Common myeloid progenitor, CD34-positive (primary cell): Measurements from ENCODE around the gene SIGLEC1. TPM values are rescaled to one million over a fixed set of nuclear protein-coding genes. Genes with fewer than 3 reads are reported as not detected.
A peak's percentile ranks its signal among the peaks of the same experiment; 100 is the strongest.

Source experiments
- CTCF ChIA-PET: fragments of 350-600 bp; sonication (Branson Sonifier 250); formaldehyde crosslinking; loops from one replicate; lab custom pipeline; 2021; ENCODE audit warnings: antibody characterized with exemption; lab: Charles Lee
- POLR2A ChIA-PET: fragments of 350-600 bp; sonication (Branson Sonifier 250); formaldehyde crosslinking; loops from one replicate; lab custom pipeline; 2021; ENCODE audit warnings: antibody characterized with exemption; lab: Charles Lee
- DNase-seq, 3 donors: peaks; one replicate each; pipeline versions ENCODE4 v3.0.0 to v3.0.0-alpha.2; 2013
- H3K27ac ChIP-seq, 2 experiments: 1 replicate in 1 of 2; 2 replicates in 1 of 2; pipeline ENCODE4 v1.7.0; 2013; ENCODE audit warnings: inconsistent platforms in 2 of 2, low read length in 2 of 2, mild to moderate bottlenecking in 2 of 2, low read depth in 1 of 2, moderate library complexity in 1 of 2; ENCODE audit not compliant: severe bottlenecking in 2 of 2, insufficient read depth in 1 of 2, poor library complexity in 1 of 2
- H3K27me3 ChIP-seq, 5 experiments: replicated peaks in 2 of 5; 1 replicate in 3 of 5; 2 replicates in 2 of 5; pipeline versions ENCODE4 v1.6.1 to v1.7.0; 2013; ENCODE audit warnings: low read length in 4 of 5, mild to moderate bottlenecking in 2 of 5, moderate library complexity in 2 of 5, inconsistent platforms in 1 of 5; ENCODE audit not compliant: insufficient read depth in 5 of 5, control insufficient read depth in 4 of 5
- H3K36me3 ChIP-seq, 4 experiments: 1 replicate in 2 of 4; 2 replicates in 2 of 4; pipeline versions ENCODE4 v1.6.1 to v1.7.0; 2013; ENCODE audit warnings: low read length in 3 of 4, control low read depth in 1 of 4, mild to moderate bottlenecking in 1 of 4; ENCODE audit not compliant: control insufficient read depth in 4 of 4, insufficient read depth in 4 of 4
- H3K4me1 ChIP-seq, 4 experiments: 1 replicate in 3 of 4; 2 replicates in 1 of 4; pipeline versions ENCODE4 v1.6.1 to v1.7.1; 2013; ENCODE audit warnings: low read length in 3 of 4, mild to moderate bottlenecking in 3 of 4, control low read depth in 1 of 4, inconsistent platforms in 1 of 4, moderate library complexity in 1 of 4; ENCODE audit not compliant: control insufficient read depth in 4 of 4, insufficient read depth in 4 of 4; ENCODE audit errors: control extremely low read depth in 1 of 4
- H3K4me3 ChIP-seq, 7 experiments: 1 replicate in 4 of 7; 2 replicates in 3 of 7; pipeline versions ENCODE4 v1.5.1 to v1.7.0; 2013; ENCODE audit warnings: mild to moderate bottlenecking in 7 of 7, low read length in 6 of 7, moderate library complexity in 6 of 7, inconsistent platforms in 2 of 7, low read depth in 2 of 7, control low read depth in 1 of 7; ENCODE audit not compliant: insufficient read depth in 4 of 7, control insufficient read depth in 1 of 7; ENCODE audit errors: extremely low read depth in 1 of 7
- H3K9me3 ChIP-seq, 5 experiments: 1 replicate in 4 of 5; 2 replicates in 1 of 5; pipeline versions ENCODE4 v1.6.1 to v1.7.1; 2013; ENCODE audit warnings: low read length in 4 of 5, mild to moderate bottlenecking in 2 of 5, inconsistent platforms in 1 of 5, low read depth in 1 of 5, moderate library complexity in 1 of 5; ENCODE audit not compliant: control insufficient read depth in 4 of 5, insufficient read depth in 2 of 5; ENCODE audit errors: control extremely low read depth in 1 of 5
- WGBS: methylation state at CpG from one replicate; pipeline ENCODE4 v1.1.5; 2013; ENCODE audit not compliant: insufficient coverage; 5-methylcytosine and 5-hydroxymethylcytosine counted together
- polyA plus RNA-seq: library from polyadenylated mRNA; unstranded; fragments of 120-200 nt; gene quantifications from one replicate; pipeline ENCODE4 v1.2.1, GENCODE V29; 2013

SIGLEC1 gene
- 0.01 TPM for polyA plus RNA-seq

DNA sequence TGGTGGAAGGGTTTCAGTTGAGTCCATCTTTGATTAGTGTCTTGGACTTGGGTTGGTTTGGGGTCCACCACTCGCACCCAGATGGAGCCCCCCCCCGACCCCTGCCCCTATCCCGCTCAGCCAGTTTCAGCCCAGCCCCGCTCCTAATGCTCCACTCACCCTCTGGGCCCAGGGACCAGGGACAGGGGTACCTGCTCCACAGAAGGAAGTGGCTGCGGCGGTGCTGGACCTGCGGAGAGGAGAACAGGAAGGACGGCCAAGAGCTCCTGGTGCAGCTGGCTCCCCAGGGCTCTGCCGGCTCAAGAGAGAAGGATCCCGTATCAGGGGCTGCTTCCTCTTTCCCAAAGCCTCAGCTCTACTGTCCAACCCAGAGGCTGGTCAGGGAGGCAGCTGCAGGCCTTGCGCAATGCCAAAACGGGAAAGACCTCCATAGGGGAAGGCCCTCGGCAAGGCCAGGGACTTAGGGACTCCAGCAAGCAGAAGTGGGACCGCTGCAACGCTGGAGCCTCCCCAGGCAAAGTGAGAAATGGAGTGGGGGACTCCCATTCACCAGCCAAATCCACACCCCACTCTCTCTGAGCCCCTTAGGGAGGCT lies at the start of gene SIGLEC1:
Gene SIGLEC1, minus strand, starts transcription at position 322 of the 595 bp plus-strand sequence. CDS start 5,472 bp downstream, outside the sequence.
- no peaks in the 10 kb centered on the region for H3K9me3 ChIP-seq
- H3K4me1 ChIP-seq: peaks cover 0 to 17% (median 5%) of the 10 kb centered on the region in 4 experiments
- CTCF ChIA-PET: interaction anchor here (1.0 to 9.7 kb wide), 3 partner anchors 37 to 46 kb away, joined by 4 to 121 read pairs (median 4); partner anchors contain the start of gene ADAM33
- no peak within 1 kb of the TSS for H3K27ac ChIP-seq
- DNase-seq: peak in 2 of 3 donors; percentile 17 to 22
- WGBS: 54% methylated on average over 10 of the region's 15 CpGs
- H3K4me3 ChIP-seq: no peak within 1 kb of the TSS
- peaks cover 0 to 2% (median 0%) of the 10 kb centered on the region in 5 experiments for H3K27me3 ChIP-seq
- POLR2A ChIA-PET: no interaction called here
- H3K36me3 ChIP-seq: no peaks in the 10 kb centered on the region

DNA sequence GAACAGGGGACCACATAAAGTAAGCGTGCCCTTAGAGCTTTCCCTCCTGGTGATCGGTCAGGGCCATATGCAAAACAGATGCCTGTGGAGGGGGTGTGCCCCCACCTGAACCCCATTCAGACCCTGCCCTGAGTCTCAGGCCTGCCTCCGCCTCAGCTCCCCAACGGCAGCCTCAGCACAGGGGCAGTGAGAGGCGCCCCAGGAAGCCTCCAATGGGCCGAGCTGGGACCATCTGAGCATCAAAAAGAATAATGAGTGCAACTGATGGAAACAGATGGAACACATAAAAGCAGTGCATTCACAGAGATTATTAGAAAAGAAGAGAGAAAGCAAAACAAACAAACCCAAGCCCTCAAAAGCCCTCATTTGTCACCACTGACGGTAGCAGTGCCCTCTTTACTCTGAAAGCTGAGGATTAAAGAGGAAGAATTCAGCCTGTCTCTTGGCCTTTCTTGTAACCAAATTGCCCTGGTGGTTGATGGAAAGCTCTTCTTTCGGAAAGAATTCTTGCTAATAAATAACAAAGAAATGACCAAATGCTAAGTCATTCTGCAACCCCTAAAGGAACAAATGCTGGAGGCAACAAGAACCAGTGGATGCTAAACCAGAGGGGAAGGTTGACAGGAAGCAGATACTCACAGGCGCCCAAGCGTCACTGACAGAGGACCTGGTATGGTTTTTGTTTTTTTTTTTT lies 48.4 kb upstream of the SIGLEC1 start:
- WGBS: 52% methylated on average over 8 of the region's 10 CpGs

DNA sequence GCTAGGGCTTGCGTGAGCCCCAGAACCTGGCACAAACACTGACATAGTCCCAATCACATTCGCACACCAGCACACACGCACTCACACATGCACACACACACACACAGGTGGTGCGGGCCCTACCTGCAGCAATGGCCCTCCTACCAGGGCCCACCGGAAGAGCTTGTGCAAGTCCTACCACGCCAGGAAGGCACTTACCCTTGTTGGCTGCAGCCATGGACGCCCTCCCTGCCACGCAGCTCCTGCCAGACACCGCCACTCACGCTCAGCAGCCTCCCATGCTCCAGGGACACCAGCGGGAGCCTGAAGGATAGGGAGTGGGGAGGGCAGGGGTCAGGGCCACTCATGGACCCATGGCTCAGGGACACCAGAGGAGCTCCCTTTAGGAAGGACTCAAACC lies 47.5 kb upstream of the SIGLEC1 start:
- no peak overlapping the region for H3K4me3 ChIP-seq
- H3K9me3 ChIP-seq: no peaks in the 10 kb centered on the region
- ChIA-PET POLR2A (no interaction called here), CTCF (interaction anchor here (0.9 to 2.8 kb wide), 6 partner anchors 10 to 59 kb away, joined by 3 to 27 read pairs (median 4); no protein-coding TSS in a partner anchor)
- peaks cover 0 to 23% (median 15%) of the 10 kb centered on the region in 4 experiments for H3K4me1 ChIP-seq
- no peaks in the 10 kb centered on the region for H3K27me3 ChIP-seq
- WGBS: 92% methylated on average over 5 of the region's 11 CpGs
- DNase-seq: no peak
- no peak overlapping the region for H3K27ac ChIP-seq
- H3K36me3 ChIP-seq: peaks cover 0 to 45% (median 13%) of the 10 kb centered on the region in 4 experiments

More for the DNA sequence above, 48.4 kb upstream of the SIGLEC1 start:
- Histone ChIP-seq H3K4me3 (peak overlapping the region in 3 of 7 experiments; percentile 14 to 36 (median 23)), H3K36me3 (peaks cover 0 to 37% (median 9%) of the 10 kb centered on the region in 4 experiments), H3K9me3 (no peaks in the 10 kb centered on the region), H3K4me1 (peaks cover 0 to 29% (median 22%) of the 10 kb centered on the region in 4 experiments), H3K27me3 (no peaks in the 10 kb centered on the region), H3K27ac (peak overlapping the region; percentile 9 to 62)
- POLR2A ChIA-PET: no interaction called here
- peak; percentile 39 to 83 (median 77) for DNase-seq
- CTCF ChIA-PET: interaction anchor here (0.9 to 2.8 kb wide), 7 partner anchors 11 to 58 kb away, joined by 3 to 27 read pairs (median 4); partner anchors contain the start of gene CENPB

DNA sequence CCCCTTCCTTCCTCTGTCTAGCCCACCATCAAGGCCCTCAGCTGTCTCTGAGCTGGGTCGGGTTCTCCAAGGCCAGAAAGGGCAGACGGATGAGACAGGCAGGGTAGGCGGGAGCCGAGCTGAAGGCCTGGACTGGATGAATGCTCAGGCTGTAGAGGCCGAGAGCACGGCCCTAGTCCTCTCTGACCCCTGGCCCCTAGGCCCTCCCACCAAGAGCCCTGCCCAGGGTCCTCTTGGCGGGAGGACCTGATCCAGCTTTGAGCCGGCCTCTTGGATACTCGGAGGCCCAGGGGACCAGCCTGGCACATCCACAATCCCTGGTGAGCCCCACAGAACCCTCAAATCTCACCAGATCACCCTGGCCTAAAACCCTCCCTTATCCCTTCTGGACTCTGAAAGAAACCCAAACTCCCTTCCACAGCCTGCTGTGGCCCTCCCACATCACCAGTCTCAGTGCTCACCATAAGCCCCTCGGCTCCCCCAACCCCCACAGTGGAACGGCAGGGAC lies 47.0 kb upstream of the SIGLEC1 start:
- peaks cover 0 to 23% (median 13%) of the 10 kb centered on the region in 4 experiments for H3K4me1 ChIP-seq
- H3K27ac ChIP-seq: no peak overlapping the region

DNA sequence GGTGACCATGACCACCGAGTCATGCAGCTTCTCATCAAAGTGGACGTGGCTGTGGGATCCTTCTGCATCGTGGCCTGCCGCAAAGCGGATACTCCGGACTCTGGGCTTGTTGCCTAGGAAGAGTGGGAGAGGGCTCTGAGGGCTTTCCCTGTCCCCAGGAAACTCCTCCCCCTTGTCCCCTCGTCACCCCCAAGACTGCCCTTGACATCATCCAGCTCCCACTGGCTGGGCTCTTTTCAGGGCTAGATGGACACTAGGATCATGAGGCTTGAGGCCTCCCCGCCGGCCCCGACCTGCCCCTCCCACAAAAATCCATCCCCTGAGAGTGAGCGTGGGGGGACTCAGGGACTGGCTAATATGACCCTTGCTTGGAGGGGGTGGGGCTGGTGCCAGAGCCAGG lies 46.2 kb upstream of the SIGLEC1 start:
- POLR2A ChIA-PET: no interaction called here

More for the DNA sequence above, 47.0 kb upstream of the SIGLEC1 start:
- no peak overlapping the region for H3K4me3 ChIP-seq
- H3K9me3 ChIP-seq: no peaks in the 10 kb centered on the region
- ChIA-PET POLR2A (no interaction called here), CTCF (interaction anchor here (1.3 to 16.4 kb wide), 5 partner anchors 10 to 48 kb away, joined by 3 to 216 read pairs (median 5); partner anchors contain the start of gene ADISSP)
- peaks cover 0 to 48% (median 16%) of the 10 kb centered on the region in 4 experiments for H3K36me3 ChIP-seq
- no peaks in the 10 kb centered on the region for H3K27me3 ChIP-seq
- WGBS: 98% methylated on average over 9 of the region's 11 CpGs
- no peak for DNase-seq

DNA sequence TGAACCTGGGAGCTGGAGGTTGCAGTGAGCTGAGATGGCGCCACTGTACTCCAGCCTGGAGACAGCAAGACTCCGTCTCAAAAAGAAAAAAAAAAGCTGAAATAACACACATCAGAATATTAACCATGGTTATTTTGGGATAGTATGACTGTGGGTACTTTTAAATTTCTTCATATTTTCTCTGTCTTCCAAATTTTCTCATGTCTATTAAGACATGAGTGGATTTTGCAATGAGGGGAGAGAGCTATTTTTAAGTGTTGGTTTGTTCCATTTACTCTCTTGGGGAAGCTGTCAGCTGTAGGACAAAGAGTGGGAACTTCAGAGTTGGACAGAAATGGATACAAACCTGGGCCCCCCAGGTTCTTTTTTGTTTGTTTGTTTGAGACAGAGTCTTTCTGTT lies 44.9 kb upstream of the SIGLEC1 start:
- Histone ChIP-seq H3K9me3 (no peaks in the 10 kb centered on the region), H3K27ac (no peak overlapping the region), H3K4me1 (peaks cover 0 to 27% (median 12%) of the 10 kb centered on the region in 4 experiments), H3K27me3 (no peaks in the 10 kb centered on the region), H3K4me3 (no peak overlapping the region), H3K36me3 (peaks cover 0 to 57% (median 18%) of the 10 kb centered on the region in 4 experiments)
- DNase-seq: no peak
- CTCF ChIA-PET: interaction anchor here (0.7 to 16.4 kb wide), 4 partner anchors 9 to 89 kb away, joined by 3 to 216 read pairs (median 6); partner anchors contain the start of gene ADISSP
- WGBS: no CpG with 5 or more reads among the region's 2 CpGs
- POLR2A ChIA-PET: no interaction called here

More for the DNA sequence above, 46.2 kb upstream of the SIGLEC1 start:
- no peaks in the 10 kb centered on the region for H3K9me3 ChIP-seq
- H3K4me1 ChIP-seq: peaks cover 0 to 23% (median 9%) of the 10 kb centered on the region in 4 experiments
- CTCF ChIA-PET: interaction anchor here (0.6 to 16.4 kb wide), 4 partner anchors 9 to 60 kb away, joined by 3 to 216 read pairs (median 16); partner anchors contain the start of gene ADISSP
- 100% methylated on average over 4 of the region's 11 CpGs for WGBS
- no peak overlapping the region for H3K4me3 ChIP-seq
- peaks cover 0 to 53% (median 18%) of the 10 kb centered on the region in 4 experiments for H3K36me3 ChIP-seq
- DNase-seq: no peak
- H3K27me3 ChIP-seq: no peaks in the 10 kb centered on the region
- H3K27ac ChIP-seq: no peak overlapping the region
